ENCODE data around the gene SNF8.
A peak's percentile ranks its signal among the peaks of the same experiment; 100 is the strongest.

- no peak for TF ChIP-seq CTCF (IDR thresholded peaks at IDR 0.05)
- TF ChIP-seq ZNF396 (CRISPR knock-in tag; IDR thresholded peaks at IDR 0.05; ENCODE audit: borderline replicate concordance), result no peak
- peak; percentile 65; the same call in 1 of the 2 replicates for TF ChIP-seq ESRRA (CRISPR knock-in tag; IDR thresholded peaks at IDR 0.05; ENCODE audit: borderline replicate concordance)
- TF ChIP-seq ARID4B (CRISPR knock-in tag; IDR thresholded peaks at IDR 0.05; ENCODE audit: borderline replicate concordance), result peak; percentile 72; the same call in 1 of the 2 replicates
- TF ChIP-seq E2F1 (CRISPR knock-in tag; IDR thresholded peaks at IDR 0.05), result peak; percentile 81
- TF ChIP-seq MLX (CRISPR knock-in tag; IDR thresholded peaks at IDR 0.05), result peak; percentile 76; the same call in 1 of the 2 replicates
- TF ChIP-seq SMAD4 (CRISPR knock-in tag; IDR thresholded peaks at IDR 0.05), result 0 out of 2 replicates have a peak, but pooled peaks have one; percentile 55
Observed at GRCh38 chr17:48944515-48945260, at the start of gene SNF8.
